Mucosa of descending colon (tissue), 3 donors: ENCODE measurements around the gene METTL2A. TPM values are rescaled to one million over a fixed set of nuclear protein-coding genes. Genes with fewer than 3 reads are reported as not detected.
"Not testable (repeated sequence)": the region's sequence is repeated elsewhere in the genome, so short reads cannot be mapped to it uniquely, and the experiment has no call there.

ENCODE experiments used
- ATAC-seq: fragments of 200-7000 bp; cut with Tn5 transposase; one replicate; pipeline ENCODE4 v1.9.1; 2020; ENCODE audit warnings: mild to moderate bottlenecking, moderate library complexity
- DNase-seq, 3 donors: peaks; one replicate each; pipeline ENCODE4 v3.0.0-alpha.2; 2020
- H3K36me3 ChIP-seq: fragments of 200-600 bp; one replicate; pipeline ENCODE4 v1.8.0; 2021; ENCODE audit warnings: low read depth, mild to moderate bottlenecking
- H3K4me1 ChIP-seq: fragments of 200-600 bp; one replicate; pipeline ENCODE4 v1.8.0; 2021; ENCODE audit warnings: low read depth, mild to moderate bottlenecking
- H3K4me3 ChIP-seq: fragments of 200-600 bp; one replicate; pipeline ENCODE4 v1.8.0; 2021; ENCODE audit warnings: mild to moderate bottlenecking
- H3K9me3 ChIP-seq: fragments of 200-600 bp; one replicate; pipeline ENCODE4 v1.8.0; 2021; ENCODE audit warnings: mild to moderate bottlenecking
- CTCF ChIP-seq: fragments of 200-600 bp; IDR thresholded peaks from one replicate; pipeline ENCODE4 v1.8.0; 2022; ENCODE audit warnings: antibody characterized with exemption, mild to moderate bottlenecking
- intact Hi-C, 2 donors: fragments of 100-400 bp; cut with DNase I in 1 of 2; cut with micrococcal nuclease in 1 of 2; formaldehyde crosslinking; loops; one replicate each; pipeline versions ENCODE4 v1.11.0 to v1.11.1; 2022; cut with DNase I, micrococcal nuclease
- long read RNA-seq, 2 donors: library from polyadenylated mRNA; unstranded; transcript quantifications; one replicate each; pipeline ENCODE4 v2.0.0, GENCODE V29; 2019 to 2021
- total RNA-seq, 3 donors: library from RNA; stranded (reverse); fragmentation: NEBNext Ultra II Directional in 2 of 3; extraction: Animal tissue kit (Norgen Biotek cat#: 25700) in 2 of 3; gene quantifications; one replicate each; pipeline versions ENCODE4 v1.2.1 to v1.2.4, GENCODE V29; 2021 to 2023
- donor health status: DM: no; HTN: no; CAD: no; lungs with moderate emphysema.
- donor health status: DM: no; HTN: no; CAD: no.
- donor health status: DM: no; HTN: yes; CAD: no.

Gene METTL2A
- total RNA-seq = 10 to 100 TPM; 16.9 to 23.9 (median 21.5) TPM
- long read RNA-seq, donor 1, partial matches to known transcripts = 0 of 8 reads
- long read RNA-seq, donor 1, other reads (novel, unspliced or antisense) = 0 of 8 reads
- long read RNA-seq, donor 2, transcript METTL2A-202 (8 exons, 1,556 nt) = minor isoform, 6 of 21 reads
- long read RNA-seq, donor 2, transcript METTL2A-201 (9 exons, 2,537 nt) = major isoform, 13 of 21 reads
- long read RNA-seq, donor 2, partial matches to known transcripts = 2 of 21 reads
- long read RNA-seq, donor 2, other reads (novel, unspliced or antisense) = 0 of 21 reads

- DNase-seq (peak; percentile 91 to 92 (median 91)), ATAC-seq (peak; percentile 97)
- H3K9me3 ChIP-seq, H3K36me3 ChIP-seq, H3K4me1 ChIP-seq, intact Hi-C loops: not testable (repeated sequence)
- TF ChIP-seq CTCF = peak; percentile 30
- H3K4me3 ChIP-seq = peak within 1 kb of the TSS; percentile 67
These were observed at the start of gene METTL2A for GRCh38 chr17:62423647-62424461. Gene METTL2A, plus strand, starts transcription at chr17:62423897. Its CDS starts 6 bp downstream, at chr17:62423903.

- DNase-seq = no peak
- Histone ChIP-seq H3K4me1 (no peaks in the 10 kb centered on the region), H3K4me3 (no peak within 1 kb of the TSS), H3K9me3 (no peaks in the 10 kb centered on the region), H3K36me3 (no peaks in the 10 kb centered on the region)
- ATAC-seq = no peak
- intact Hi-C loops = no loop called here
- TF ChIP-seq CTCF = no peak
These were observed 43.4 kb upstream of the METTL2A start, which contains the start of gene EFCAB3 for GRCh38 chr17:62380253-62380652. Gene EFCAB3, plus strand, starts transcription at chr17:62380553. Its CDS starts 2,427 bp downstream, at chr17:62382980.

GRCh38 chr17:62381561-62381960, 42.1 kb upstream of the METTL2A start:
- Histone ChIP-seq H3K36me3 (no peaks in the 10 kb centered on the region), H3K4me1 (no peaks in the 10 kb centered on the region), H3K9me3 (no peaks in the 10 kb centered on the region), H3K4me3 (no peak overlapping the region)
- DNase-seq (no peak), ATAC-seq (no peak)
- no peak for TF ChIP-seq CTCF
- intact Hi-C loops = no loop called here

GRCh38 chr17:62388856-62389255, 34.8 kb upstream of the METTL2A start:
- TF ChIP-seq CTCF = no peak

GRCh38 chr17:62392908-62393307, 30.8 kb upstream of the METTL2A start:
- no peaks in the 10 kb centered on the region for H3K4me1 ChIP-seq
- DNase-seq (no peak), ATAC-seq (no peak)
- no peak overlapping the region for H3K4me3 ChIP-seq
- no peaks in the 10 kb centered on the region for H3K9me3 ChIP-seq
- H3K36me3 ChIP-seq = no peaks in the 10 kb centered on the region
- no peak for TF ChIP-seq CTCF
- intact Hi-C loops = no loop called here

More at GRCh38 chr17:62388856-62389255, 34.8 kb upstream of the METTL2A start:
- Histone ChIP-seq H3K36me3 (no peaks in the 10 kb centered on the region), H3K4me1 (no peaks in the 10 kb centered on the region), H3K4me3 (no peak overlapping the region), H3K9me3 (no peaks in the 10 kb centered on the region)
- no peak for ATAC-seq
- intact Hi-C loops = no loop called here
- DNase-seq = no peak
